ENCODE data around the gene CCNB2. TPM values are rescaled to one million over a fixed set of nuclear protein-coding genes. Genes with fewer than 3 reads are reported as not detected.
"Not testable (repeated sequence)": the region's sequence is repeated elsewhere in the genome, so short reads cannot be mapped to it uniquely, and the experiment has no call there.

The CCNB2 gene
- total RNA-seq, 1 donor from 2014 or later = 57.5 TPM

DNA sequence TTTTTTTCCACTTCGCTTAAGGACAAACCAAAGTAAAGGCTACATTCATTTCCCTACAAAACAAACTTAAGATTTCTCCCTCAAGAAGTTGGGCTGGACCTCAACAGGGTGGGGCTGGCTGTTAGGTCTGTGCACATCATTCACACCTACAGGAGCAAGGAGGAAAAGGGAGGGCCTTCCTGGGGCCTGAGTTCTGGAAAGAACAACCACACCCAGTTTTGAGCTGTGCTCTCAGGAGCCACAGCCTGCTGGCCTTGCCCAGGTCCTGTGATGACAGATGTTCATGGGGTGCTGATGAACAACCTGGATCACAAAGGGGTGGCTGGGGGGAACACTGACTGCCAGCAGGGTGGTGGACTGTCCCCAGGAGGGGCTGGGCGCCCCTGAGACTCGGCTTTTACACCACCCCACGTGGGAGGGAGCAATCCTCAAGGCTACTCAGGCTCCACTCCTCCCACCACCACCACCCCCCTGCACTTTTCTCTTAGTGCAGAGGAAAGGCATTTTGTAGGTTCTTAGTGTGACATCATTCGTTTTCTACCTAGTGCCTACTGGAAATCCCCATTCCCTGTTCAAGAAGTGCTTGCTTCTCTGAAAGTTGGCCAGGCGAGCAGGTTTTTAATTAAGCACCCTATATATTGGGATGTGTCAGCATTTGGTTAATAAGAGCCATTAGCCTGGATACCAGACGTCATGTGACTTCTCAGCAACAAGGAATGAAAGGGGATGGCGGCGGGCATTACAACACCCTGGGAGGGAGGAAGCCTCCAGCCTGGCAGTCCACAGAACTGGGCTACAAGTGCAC, 35.7 kb downstream of the CCNB2 start:
- H3K27me3 Mint-ChIP-seq (ENCODE audit: low read depth) = no peaks in the 10 kb centered on the region
- H3K27ac Mint-ChIP-seq = peak overlapping the region; percentile 16

DNA sequence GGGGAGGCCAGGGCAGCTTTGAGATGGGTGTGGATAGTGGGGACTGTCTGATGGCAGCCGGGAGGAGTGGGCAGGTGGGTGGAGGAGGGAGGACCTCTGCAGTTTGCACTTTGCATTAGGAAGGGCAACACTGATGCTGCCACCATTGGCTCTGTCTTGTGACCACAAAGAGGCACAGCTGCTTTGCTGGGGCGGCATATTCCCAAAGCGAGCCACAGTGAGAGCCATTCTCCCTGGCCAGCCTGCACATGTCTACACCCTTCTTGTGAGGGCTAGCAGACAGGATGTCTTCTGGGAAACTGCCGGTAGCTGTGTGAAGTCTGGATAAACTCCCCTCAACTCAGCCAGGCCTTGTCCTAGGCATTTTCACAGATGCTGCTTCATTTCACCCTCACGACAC, 38.3 kb downstream of the CCNB2 start:
- intact Hi-C loops (cut with micrococcal nuclease) = no loop called here
- no peaks in the 10 kb centered on the region for H3K9me3 Mint-ChIP-seq
- no peak for DNase-seq (ENCODE audit: low spot score)
- no peaks in the 10 kb centered on the region for H3K27me3 Mint-ChIP-seq (ENCODE audit: low read depth)
- H3K27ac Mint-ChIP-seq = no peak overlapping the region
- H3K4me1 Mint-ChIP-seq (ENCODE audit: low read depth) = peaks cover 14% of the 10 kb centered on the region
- H3K4me3 Mint-ChIP-seq (ENCODE audit: low read depth) = no peak overlapping the region
- H3K36me3 Mint-ChIP-seq (ENCODE audit: low read depth) = peaks cover 40% of the 10 kb centered on the region

More for the DNA sequence above, 35.7 kb downstream of the CCNB2 start:
- Mint-ChIP-seq H3K4me1 (ENCODE audit: low read depth) (peaks cover 26% of the 10 kb centered on the region), H3K4me3 (ENCODE audit: low read depth) (no peak overlapping the region), H3K9me3 (no peaks in the 10 kb centered on the region), H3K36me3 (ENCODE audit: low read depth) (peaks cover 61% of the 10 kb centered on the region)
- intact Hi-C loops (cut with micrococcal nuclease) = no loop called here
- no peak for DNase-seq (ENCODE audit: low spot score)

DNA sequence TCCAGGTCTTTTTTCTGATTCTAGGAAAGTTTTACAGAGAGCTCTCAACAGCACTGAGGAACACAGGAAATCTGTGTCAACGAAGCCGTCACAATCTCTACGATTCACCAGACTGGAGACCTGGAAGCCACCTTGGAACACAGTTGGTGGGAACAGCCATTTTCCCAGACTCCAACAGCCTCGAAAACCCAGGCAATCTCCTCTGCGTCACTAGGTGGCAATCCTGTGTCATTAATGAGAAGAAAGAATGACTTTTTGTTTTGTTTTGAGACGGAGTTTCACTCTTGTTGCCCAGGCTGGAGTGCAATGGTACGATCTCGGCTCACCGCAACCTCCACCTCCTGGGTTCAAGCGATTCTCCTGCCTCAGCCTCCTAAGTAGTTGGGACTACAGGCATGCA, 39.6 kb downstream of the CCNB2 start:
- intact Hi-C loops (cut with micrococcal nuclease) = not testable (repeated sequence)

DNA sequence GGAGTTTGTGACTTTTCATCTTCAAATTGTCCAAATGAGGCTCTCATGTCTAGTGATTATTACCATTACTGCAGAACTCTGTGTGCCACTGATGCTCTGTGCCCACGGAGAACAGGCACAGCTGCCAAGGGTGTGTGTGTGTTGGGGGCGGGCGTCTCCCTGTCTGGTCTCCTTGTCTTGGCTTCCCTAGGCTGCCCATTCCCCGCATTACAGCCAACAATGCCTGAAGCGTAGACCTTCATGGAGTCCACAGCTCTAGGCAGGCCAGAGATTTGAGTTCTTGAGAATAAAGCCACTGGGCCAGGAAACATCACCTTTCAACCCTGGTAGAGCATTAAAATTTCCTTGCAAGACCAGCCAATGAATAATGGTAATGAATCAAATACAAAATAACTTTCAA, 42.7 kb downstream of the CCNB2 start:
- intact Hi-C loops (cut with micrococcal nuclease) = no loop called here
- H3K27me3 Mint-ChIP-seq (ENCODE audit: low read depth) = no peaks in the 10 kb centered on the region
- no peak overlapping the region for H3K27ac Mint-ChIP-seq
- peaks cover 24% of the 10 kb centered on the region for H3K36me3 Mint-ChIP-seq (ENCODE audit: low read depth)
- H3K4me1 Mint-ChIP-seq (ENCODE audit: low read depth) = no peaks in the 10 kb centered on the region
- H3K9me3 Mint-ChIP-seq = no peaks in the 10 kb centered on the region
- DNase-seq (ENCODE audit: low spot score) = no peak
- no peak overlapping the region for H3K4me3 Mint-ChIP-seq (ENCODE audit: low read depth)

More for the DNA sequence above, 39.6 kb downstream of the CCNB2 start:
- H3K4me1 Mint-ChIP-seq (ENCODE audit: low read depth); H3K9me3 Mint-ChIP-seq; DNase-seq (ENCODE audit: low spot score); H3K27me3 Mint-ChIP-seq (ENCODE audit: low read depth); H3K4me3 Mint-ChIP-seq (ENCODE audit: low read depth); H3K27ac Mint-ChIP-seq: not testable (repeated sequence)
- peaks cover 36% of the 10 kb centered on the region for H3K36me3 Mint-ChIP-seq (ENCODE audit: low read depth)

DNA sequence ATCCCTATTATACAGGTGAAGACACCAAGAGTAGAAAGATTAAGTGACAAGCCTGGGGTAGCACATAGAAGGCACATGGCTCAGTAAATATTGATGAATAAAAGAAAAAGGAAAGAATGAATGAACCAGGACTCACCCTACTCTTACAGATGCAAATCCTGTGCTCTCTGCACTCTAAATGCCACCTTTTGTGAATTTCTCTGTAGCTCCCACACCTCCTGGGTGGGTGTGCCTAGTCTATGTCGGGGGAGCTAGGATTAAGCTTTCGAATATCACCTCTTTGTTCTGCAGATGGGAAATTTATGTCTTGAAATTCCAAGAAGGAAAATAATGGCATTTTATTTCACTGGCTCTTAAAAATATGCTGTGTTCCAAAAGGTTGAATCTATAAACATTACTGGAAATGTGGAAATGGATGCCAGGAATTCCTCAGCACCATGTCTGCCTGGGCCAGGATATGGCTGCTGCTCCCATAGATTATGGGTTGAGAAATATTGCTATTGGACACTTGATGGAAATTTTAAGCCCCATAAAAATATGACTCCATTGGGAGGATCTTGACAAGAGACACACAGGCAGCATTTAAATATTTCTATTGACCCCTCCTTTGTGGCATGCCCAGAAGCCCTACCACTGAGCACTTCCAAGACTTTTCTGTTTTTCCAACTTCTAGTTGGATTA, 43.3 kb downstream of the CCNB2 start:
- H3K27ac Mint-ChIP-seq = no peak overlapping the region
- H3K27me3 Mint-ChIP-seq (ENCODE audit: low read depth) = no peaks in the 10 kb centered on the region
- H3K4me1 Mint-ChIP-seq (ENCODE audit: low read depth) = no peaks in the 10 kb centered on the region
- intact Hi-C loops (cut with micrococcal nuclease) = no loop called here
- DNase-seq (ENCODE audit: low spot score) = no peak
- H3K4me3 Mint-ChIP-seq (ENCODE audit: low read depth) = no peak overlapping the region
- H3K9me3 Mint-ChIP-seq = no peaks in the 10 kb centered on the region
- peaks cover 28% of the 10 kb centered on the region for H3K36me3 Mint-ChIP-seq (ENCODE audit: low read depth)

DNA sequence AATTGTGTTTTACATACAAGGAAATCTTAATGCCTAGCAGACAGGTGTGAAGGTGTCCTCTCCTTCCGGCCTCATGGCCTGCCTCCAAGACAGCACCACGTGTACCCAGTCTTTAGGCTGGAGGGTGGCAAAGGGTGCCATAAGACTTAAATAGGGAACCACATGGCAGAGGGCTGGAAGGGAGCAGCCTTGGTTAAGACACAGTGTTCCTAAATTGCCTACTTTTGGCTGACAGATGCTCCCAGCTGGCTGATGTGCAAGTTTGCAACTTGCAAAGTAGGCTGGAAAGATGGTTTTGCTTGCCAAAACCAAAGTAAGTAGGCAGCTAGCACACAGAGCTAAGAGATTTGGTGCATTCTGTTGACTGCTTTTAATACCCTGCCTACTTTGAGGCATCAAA, 45.2 kb downstream of the CCNB2 start:
- Mint-ChIP-seq H3K4me1 (ENCODE audit: low read depth) (no peaks in the 10 kb centered on the region), H3K9me3 (no peaks in the 10 kb centered on the region), H3K27me3 (ENCODE audit: low read depth) (no peaks in the 10 kb centered on the region), H3K36me3 (ENCODE audit: low read depth) (peaks cover 31% of the 10 kb centered on the region), H3K4me3 (ENCODE audit: low read depth) (no peak overlapping the region), H3K27ac (no peak overlapping the region)
- DNase-seq (ENCODE audit: low spot score) = no peak
- intact Hi-C loops (cut with micrococcal nuclease) = no loop called here

DNA sequence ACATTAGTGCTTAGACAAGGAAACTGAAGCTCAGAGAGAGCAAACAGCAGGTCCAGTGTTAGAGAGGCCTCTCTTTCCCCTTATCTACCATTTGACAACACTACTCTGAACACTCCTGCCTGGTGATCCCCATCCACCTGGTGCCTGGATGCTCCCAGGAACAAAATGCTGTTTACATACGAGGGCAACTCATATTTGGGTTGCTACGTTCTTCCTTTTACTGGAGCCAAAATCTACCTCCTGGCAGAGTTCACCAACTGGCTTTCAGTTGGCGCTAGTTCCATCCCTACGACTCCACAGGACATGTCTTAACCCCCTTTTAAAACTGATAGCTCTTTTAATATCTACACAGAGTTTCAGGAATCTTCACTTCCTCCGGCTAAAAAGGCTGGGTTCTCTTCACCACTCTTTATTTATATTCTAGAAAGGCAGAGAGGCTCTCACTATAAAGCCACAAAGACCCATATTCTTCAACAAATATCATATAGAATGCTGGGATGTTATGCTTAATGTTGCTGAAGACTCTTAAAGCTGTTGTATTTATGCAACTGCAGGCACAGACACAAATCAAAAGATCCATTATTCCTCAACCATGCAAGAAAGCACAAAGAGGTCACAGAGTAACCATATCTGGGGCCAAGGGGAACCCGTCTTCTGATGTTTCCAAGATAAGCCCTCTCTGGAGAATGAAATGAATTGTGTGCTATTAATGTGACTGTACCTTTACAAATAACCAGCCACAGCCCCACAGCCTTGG, 47.9 kb downstream of the CCNB2 start:
- H3K4me3 Mint-ChIP-seq (ENCODE audit: low read depth) = no peak overlapping the region
- H3K27me3 Mint-ChIP-seq (ENCODE audit: low read depth) = no peaks in the 10 kb centered on the region
- intact Hi-C loops (cut with micrococcal nuclease) = no loop called here
- no peaks in the 10 kb centered on the region for H3K9me3 Mint-ChIP-seq
- peaks cover 31% of the 10 kb centered on the region for H3K36me3 Mint-ChIP-seq (ENCODE audit: low read depth)
- no peak for DNase-seq (ENCODE audit: low spot score)
- H3K4me1 Mint-ChIP-seq (ENCODE audit: low read depth) = no peaks in the 10 kb centered on the region
- no peak overlapping the region for H3K27ac Mint-ChIP-seq

DNA sequence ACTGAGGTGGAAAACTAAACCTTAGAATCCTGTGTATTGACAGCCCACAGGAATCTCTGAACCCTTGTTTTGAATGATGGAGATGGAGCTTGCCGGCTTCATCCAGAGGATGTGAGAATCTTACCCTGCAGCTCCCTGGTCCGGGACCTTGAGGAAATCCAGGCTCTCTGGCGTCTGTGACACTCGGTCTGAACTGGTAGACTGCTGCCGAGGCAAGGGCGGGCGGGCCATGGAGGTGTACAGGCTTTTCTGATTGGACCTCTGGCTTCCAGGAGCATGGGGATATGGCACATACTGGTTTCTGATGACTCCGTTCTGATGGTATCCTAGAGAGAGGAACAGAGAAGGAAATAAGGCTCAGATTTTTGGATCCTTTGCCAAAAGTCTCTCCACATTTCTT, 48.5 kb downstream of the CCNB2 start:
- intact Hi-C loops (cut with micrococcal nuclease) = no loop called here

DNA sequence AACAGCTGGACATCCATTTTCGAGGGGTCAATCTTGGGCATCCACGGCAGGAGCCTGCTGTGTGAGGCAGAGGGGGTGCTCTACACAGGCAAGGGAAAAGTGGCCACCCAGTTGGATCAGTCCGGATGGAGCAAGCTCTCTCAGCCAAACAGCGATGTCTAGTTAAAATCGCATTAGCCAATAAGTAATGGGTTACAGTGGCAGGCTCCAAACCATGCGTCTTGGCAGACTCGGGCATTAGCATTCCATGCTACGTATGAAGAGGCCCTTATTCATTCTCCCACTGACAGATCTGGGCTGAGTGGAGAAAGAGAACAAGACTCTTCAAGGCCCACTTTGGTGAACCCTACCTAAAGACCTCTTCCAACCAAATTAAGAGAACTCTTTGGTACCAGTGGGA, 49.3 kb downstream of the CCNB2 start:
- Mint-ChIP-seq H3K4me3 (ENCODE audit: low read depth) (no peak overlapping the region), H3K36me3 (ENCODE audit: low read depth) (peaks cover 34% of the 10 kb centered on the region), H3K4me1 (ENCODE audit: low read depth) (no peaks in the 10 kb centered on the region), H3K27ac (no peak overlapping the region), H3K27me3 (ENCODE audit: low read depth) (no peaks in the 10 kb centered on the region), H3K9me3 (no peaks in the 10 kb centered on the region)
- no peak for DNase-seq (ENCODE audit: low spot score)
- intact Hi-C loops (cut with micrococcal nuclease) = no loop called here

More for the DNA sequence above, 48.5 kb downstream of the CCNB2 start:
- H3K27me3 Mint-ChIP-seq (ENCODE audit: low read depth) = no peaks in the 10 kb centered on the region
- H3K36me3 Mint-ChIP-seq (ENCODE audit: low read depth) = peaks cover 36% of the 10 kb centered on the region
- no peak overlapping the region for H3K27ac Mint-ChIP-seq
- H3K4me1 Mint-ChIP-seq (ENCODE audit: low read depth) = no peaks in the 10 kb centered on the region
- DNase-seq (ENCODE audit: low spot score) = no peak
- no peak overlapping the region for H3K4me3 Mint-ChIP-seq (ENCODE audit: low read depth)
- no peaks in the 10 kb centered on the region for H3K9me3 Mint-ChIP-seq

DNA sequence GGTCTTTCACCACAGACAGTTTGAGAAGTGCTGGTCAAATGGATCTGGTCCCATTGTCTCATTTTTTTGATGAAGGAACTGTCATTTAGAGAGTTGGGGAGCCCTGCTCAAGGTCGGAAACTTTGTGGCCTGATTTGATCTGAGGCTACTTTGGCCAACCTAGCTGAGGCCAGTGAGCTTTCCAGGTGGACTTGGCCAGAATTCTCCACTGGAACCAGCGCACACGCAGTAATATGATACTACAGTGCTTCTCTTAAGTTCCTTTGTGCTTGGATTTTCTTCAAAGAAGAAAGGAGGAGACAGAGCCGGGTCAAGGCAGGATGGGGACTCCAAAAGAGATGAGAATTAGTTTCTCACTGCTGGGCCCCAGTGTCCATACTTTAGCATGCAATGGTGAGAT, 50.5 kb downstream of the CCNB2 start:
- intact Hi-C loops (cut with micrococcal nuclease) = no loop called here
- no peak overlapping the region for H3K4me3 Mint-ChIP-seq (ENCODE audit: low read depth)

DNA sequence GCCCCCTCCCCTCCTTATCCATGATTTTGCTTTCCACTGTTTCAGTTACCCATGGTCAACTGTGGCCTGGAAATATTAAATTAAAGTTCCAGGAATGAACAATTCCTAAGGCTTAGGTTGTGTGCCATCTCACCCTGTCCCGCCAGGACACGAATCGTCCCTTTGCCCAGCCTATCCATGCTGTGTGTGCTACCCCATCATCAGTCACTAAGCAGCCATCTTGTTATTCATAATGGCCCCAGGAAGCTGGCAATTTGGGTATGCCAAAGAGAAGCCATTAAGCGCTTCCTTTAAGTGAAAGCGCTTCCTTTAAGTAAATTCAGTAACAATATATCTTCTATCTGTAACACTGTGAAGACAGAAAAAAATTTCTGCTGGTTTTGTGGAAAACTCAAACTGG, 52.5 kb downstream of the CCNB2 start:
- Mint-ChIP-seq H3K9me3 (no peaks in the 10 kb centered on the region), H3K4me3 (ENCODE audit: low read depth) (no peak overlapping the region), H3K27ac (no peak overlapping the region), H3K27me3 (ENCODE audit: low read depth) (no peaks in the 10 kb centered on the region), H3K4me1 (ENCODE audit: low read depth) (no peaks in the 10 kb centered on the region), H3K36me3 (ENCODE audit: low read depth) (peaks cover 33% of the 10 kb centered on the region)
- DNase-seq (ENCODE audit: low spot score) = no peak
- intact Hi-C loops (cut with micrococcal nuclease) = no loop called here

More for the DNA sequence above, 50.5 kb downstream of the CCNB2 start:
- no peaks in the 10 kb centered on the region for H3K4me1 Mint-ChIP-seq (ENCODE audit: low read depth)
- no peak for DNase-seq (ENCODE audit: low spot score)
- H3K27me3 Mint-ChIP-seq (ENCODE audit: low read depth) = no peaks in the 10 kb centered on the region
- peaks cover 31% of the 10 kb centered on the region for H3K36me3 Mint-ChIP-seq (ENCODE audit: low read depth)
- no peak overlapping the region for H3K27ac Mint-ChIP-seq
- no peaks in the 10 kb centered on the region for H3K9me3 Mint-ChIP-seq

DNA sequence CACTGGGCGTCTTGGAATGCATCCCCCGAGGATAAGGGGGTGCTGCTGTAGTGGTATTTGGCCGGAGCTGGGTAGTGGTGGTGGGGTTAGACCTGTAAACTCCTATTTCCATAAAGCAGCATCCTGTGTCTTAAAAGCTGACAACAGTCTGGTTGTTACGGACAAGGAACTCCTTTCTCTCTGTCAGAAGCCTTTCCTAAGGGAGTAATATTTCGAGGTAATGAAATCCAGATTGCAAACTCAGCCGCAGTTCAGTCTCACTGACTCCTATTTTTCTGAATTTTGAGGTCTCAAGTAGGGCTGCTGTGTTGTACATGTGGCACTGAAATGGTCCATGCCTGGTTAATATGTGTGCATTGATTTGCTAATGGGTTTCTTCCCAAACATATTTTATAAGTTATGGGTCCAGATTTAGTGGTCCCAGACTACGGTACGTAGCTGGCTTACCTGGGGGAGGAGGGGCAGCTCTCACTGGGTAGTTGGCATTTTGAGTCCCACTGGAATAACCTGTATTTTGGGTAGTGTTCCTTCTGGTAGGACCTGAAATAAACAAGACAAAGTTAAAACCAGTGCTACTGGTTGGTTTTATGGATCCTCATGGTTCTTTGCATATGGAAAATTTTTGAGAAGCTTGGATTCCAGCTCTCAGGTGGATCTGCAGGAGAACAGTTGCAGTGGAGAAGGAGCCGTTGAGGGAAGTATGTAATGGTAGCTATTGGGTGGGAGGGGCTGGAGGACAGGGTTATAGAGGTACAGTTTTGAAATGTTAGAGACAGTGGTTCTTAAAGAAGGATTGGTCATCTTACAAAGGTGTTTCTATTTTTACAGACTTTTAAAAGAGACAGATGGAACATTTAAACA, 53.1 kb downstream of the CCNB2 start:
- intact Hi-C loops (cut with micrococcal nuclease) = no loop called here
- Mint-ChIP-seq H3K9me3 (no peaks in the 10 kb centered on the region), H3K27me3 (ENCODE audit: low read depth) (no peaks in the 10 kb centered on the region), H3K4me3 (ENCODE audit: low read depth) (no peak overlapping the region), H3K4me1 (ENCODE audit: low read depth) (no peaks in the 10 kb centered on the region), H3K27ac (no peak overlapping the region), H3K36me3 (ENCODE audit: low read depth) (peaks cover 32% of the 10 kb centered on the region)
- DNase-seq (ENCODE audit: low spot score) = no peak

Measured in activated T-helper 2 cell treated with anti-CD3 and anti-CD28 coated beads, Interferon-gamma antibody, Interleukin-2, Interleukin-4, amounts not matched to agents 10 μg/mL and 5 μg/mL and 100 μg/mL, durations not matched to agents 14 hours and 24 hours and 36 hours (primary cell).